GM19395 (cell line): ENCODE data around the gene ZMYM4.

ENCODE experiments used
- ATAC-seq: cut with Tn5 transposase; IDR thresholded peaks from one replicate; pipeline ENCODE4 v1.9.1; 2021; ENCODE audit warnings: mild to moderate bottlenecking, moderate library complexity; ENCODE audit not compliant: unreplicated experiment

ZMYM4 gene

DNA sequence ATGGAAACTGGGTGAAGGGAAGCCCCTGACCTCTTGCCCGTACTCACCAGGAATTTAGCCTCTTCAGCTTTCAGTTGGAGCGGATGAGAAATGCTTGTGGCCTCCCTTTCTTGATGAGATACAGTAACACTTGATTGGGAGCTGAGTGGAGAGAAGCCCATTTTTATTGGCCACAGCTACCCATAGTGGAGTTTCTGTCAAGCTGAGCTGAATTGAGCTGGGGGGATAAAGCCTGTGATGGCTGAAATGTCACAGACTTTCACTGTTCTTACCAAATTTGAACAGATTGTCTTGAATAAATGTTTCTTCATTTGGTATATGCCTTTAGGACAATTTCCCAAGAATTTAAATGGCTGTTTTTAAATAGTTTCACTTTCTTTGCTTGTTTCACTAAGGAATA is 125.9 kb downstream of the ZMYM4 start:
- no peak for ATAC-seq

DNA sequence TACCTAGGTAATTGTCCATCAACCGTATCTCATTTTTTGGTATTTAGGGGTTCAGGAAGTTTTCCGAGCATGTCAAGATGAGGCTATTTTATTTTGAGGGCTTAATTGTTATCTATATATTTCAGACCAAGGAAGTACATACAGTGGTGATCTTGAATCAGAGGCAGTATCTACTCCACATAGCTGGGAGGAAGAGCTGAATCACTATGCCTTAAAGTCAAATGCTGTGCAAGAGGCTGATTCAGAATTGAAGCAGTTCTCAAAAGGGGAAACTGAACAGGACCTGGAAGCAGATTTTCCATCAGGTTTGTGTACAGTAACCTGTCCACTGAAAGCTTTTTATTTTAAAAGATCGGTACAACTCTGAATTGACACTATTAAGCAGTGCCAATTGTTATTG is 130.2 kb downstream of the ZMYM4 start:
- ATAC-seq, result no peak

DNA sequence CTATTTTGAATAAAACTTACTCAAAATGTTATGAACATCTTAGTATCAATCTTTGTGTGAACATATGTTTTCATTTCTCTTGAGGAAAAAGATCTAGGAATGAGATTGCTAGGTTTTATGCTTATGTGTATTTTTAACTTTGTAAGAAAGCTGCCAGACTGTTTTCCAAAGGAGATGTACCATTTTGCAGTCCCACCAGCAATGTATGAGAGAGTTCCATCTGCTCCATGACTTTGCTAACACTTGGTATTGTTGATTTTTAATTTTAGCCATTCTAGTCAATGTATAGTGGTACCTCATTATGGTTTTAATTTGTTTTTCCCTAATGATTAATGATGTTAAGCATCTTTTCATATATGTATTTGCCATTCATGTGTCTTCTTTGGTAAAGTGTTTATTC is 132.5 kb downstream of the ZMYM4 start:
- ATAC-seq, result no peak

DNA sequence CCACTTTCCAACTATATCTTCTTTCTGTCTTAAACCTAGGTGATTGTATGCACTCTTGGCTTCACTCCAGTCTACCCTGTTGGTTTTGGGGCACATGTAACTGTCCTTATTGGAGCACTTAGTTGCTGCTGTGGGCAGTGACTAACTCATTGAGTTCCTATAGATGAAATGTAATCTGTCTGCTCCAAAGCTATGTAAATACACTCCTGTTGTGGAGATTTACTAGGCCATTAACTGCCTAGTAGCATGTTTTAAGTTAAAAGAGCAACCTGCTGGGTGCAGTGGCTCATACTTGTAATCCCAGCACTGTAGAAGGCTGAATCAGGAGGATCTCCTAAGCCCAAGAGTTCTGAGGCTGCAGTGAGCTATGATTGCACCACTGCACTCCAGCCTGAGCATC is 137.6 kb downstream of the ZMYM4 start:
- no peak for ATAC-seq

DNA sequence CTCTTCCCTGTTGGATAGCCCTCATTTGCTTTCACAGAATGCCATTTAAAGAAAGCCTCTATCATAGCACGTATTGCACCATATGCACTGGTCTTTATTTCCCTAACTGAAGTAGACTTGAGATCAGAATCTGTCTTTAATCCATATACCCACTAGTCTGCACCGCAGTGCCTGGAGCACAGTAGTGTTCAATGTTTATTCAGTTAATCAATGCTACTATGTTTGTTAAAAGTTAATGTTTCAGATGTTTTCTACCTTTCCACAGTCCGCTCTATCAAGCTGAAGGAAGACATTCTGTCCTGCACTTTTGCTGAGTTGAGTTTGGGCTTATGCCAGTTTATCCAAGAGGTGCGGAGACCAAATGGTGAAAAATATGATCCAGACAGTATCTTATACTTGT is 139.2 kb downstream of the ZMYM4 start:
- no peak for ATAC-seq

DNA sequence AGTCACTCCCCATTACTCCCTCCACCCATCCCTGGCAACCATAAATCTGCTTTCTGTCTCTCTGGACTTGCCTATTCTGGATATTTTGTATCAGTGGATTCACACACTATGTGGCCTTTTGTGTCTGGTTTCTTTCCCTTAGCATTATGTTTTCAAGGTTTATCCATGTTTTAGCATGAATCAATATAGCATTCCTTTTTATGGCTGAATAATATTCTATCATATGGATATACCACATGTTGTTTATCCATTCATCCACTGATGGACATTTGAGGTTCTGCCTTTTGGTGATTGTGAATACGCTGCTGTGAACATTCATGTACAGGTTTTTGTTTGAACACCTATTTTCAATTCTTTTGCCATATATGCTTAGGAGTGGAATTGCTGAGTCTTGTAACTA is 140.4 kb downstream of the ZMYM4 start:
- no peak for ATAC-seq

DNA sequence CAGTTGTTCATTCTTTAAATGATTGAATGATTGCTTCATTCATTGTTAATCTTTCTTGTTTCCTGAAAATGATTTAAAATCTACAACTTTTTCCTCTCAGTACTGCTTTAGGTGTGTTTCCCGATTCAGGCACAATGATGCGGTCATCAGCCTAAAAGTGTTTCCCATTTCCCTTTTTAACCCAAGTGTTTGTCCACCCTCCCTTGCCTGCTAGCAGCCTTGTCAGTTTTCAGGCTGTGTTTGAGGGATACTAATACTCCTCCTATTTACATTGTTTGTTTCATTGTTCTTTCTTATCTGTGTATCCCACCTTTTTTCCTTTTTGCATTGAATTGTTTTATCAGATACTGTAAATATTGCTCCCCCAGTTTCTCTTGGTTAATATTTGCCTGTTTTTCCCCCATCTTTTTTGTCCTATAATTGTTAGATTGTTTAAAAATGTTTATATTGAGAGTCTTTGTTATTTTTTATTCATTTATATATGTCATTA is 157.6 kb downstream of the ZMYM4 start:
- no peak for ATAC-seq

DNA sequence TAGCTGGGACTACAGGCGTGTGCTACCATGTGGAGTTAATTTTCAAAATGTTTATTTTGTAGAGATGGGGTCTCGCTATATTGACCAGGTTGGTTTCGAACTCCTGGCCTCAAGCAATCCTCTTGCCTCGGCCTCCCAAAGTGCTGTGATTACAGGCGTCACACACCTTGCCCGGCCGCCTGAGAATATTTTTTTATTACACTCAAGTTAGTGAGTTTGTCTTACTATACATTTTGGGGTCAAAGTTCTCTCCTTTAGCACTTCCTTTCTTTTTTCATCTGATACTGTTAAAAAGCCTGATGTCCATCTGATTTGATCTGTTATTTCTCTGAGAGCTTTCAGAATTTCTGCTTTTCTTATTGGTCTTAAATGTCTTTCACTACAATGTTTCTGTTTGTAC is 159.9 kb downstream of the ZMYM4 start:
- no peak for ATAC-seq

DNA sequence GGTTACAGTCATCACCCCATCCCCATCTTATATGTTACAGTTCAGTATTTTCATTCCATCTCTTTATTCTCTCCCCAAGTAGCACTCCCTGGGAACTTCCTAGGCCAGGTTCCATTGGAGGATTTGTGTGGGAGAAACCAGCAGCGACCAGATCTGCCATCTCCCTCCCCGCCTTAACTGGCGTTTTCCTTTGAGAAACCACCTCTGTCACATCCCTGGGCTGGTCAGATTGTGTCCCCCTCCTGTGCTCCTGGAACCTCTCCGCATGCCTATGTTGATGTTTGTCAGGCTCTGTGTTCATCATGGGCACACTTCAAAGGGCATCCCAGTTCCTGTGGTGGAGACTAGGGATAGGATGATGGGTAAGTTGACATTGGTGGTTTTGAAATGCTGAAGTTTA is 162.3 kb downstream of the ZMYM4 start:
- no peak for ATAC-seq

DNA sequence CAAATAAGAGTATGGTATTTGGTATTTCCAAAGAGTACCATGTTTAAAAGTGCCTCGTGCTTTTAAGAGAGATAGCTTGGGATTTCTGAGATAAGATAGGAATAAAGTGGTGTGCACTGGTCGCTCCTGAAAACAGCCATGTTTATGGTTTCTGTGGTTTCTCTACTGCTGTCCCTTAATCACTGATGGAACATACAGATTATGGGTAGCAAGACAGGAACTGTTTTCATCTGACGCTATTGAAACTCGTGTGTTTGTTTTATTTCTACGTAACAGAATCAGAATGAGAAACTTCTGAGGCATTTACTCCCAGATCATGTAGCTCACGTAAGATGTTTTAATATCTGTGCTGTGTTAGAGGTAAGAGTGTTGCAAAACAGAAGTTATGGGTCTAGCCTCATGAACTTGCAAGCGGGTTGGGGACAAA is 162.7 kb downstream of the ZMYM4 start:
- no peak for ATAC-seq

DNA sequence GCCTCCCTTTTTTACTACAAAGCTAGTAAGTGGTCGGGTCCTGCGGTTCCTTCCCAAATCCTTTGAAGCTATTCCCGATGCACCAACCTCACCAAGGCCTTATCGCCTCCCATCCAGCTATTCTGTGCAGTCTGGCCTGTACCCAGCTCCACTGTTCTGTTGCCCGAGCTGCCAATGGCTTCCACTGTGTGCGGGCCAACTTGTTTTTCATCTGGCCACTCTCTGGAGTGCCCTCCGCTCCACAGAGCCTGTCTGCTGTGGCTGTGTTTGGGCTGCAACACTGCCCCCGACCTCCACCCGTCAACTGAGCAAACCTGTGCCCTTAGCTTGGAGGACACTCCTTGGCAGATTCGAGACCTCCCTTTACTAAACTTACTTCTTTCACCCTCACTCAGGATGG is 163.7 kb downstream of the ZMYM4 start:
- no peak for ATAC-seq

DNA sequence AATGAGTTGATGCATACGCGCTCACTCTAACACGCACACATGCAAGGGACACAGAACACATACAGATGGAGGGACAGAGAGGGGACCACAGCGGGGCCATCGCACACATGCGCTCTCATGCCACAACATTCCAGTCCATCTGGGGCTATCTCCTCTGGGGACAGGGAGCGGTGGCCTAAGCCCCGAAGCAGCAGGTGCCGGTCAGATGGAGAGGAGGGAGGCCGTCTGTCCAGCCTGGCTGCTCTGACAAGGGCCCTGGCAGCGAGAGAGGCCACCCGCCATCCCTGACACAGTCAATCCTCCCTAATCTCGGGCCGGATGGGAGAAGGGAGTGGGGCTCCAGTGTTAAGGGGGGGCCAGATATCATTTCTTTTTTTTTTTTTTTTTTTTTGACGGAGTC is 165.2 kb downstream of the ZMYM4 start:
- ATAC-seq, result no peak

DNA sequence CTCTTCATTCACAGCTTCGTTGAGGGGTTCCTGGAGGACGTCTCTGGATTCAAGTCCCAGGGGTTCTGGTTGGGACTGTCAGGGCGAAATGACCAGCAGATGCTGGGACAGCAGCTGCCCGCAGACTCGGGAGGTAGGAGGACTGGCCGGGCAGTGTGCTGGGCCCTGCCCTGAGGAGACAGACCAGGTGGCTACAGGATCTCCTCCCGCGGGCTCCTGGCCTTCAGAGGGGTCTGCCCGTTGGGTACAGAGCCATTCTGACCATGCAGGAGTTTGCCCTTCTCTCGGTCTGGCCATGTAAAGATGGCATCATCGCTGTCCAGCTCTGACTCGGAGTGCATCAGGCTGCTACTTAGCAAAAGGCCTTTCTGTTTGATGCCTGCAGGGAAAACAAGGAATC is 166.2 kb downstream of the ZMYM4 start:
- ATAC-seq, result no peak

DNA sequence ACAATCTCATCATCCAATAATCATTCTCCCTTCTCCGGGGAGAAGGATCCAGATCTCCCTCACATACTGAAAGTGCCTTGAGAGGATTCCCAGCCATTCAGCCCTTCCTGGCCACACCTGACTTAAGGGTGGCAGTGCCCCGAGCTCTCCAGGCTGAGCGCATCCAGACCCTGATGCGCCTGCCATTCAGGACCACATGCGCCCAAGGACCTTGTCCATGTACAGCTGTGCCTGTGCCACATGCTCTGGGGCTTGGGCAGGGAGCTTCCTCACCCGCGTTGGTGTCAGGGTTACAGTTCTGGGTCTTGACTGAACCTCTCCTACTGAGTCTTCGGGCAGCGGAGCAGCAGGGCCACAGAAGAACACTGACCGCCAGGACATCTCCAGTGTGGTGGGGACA is 167.6 kb downstream of the ZMYM4 start:
- no peak for ATAC-seq

DNA sequence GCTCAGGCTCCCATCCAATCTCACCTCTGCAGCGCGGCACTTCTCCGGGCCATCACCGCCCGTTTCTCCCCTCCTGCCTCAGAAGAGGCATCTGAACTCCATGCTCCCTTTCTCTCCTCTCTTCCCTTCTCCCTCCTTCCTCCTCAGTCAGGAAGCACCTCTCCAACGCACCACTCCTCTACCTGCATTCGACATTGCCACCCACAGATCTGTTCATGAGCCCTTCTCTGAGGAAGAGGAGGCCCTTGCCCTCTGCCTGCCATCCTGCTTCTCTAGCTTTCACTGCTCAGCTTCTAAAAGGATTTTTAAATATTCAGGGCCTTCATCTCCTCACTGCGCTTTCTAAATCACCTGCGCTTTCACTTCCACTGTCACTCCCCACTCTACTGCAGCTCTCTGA is 168.7 kb downstream of the ZMYM4 start:
- no peak for ATAC-seq

DNA sequence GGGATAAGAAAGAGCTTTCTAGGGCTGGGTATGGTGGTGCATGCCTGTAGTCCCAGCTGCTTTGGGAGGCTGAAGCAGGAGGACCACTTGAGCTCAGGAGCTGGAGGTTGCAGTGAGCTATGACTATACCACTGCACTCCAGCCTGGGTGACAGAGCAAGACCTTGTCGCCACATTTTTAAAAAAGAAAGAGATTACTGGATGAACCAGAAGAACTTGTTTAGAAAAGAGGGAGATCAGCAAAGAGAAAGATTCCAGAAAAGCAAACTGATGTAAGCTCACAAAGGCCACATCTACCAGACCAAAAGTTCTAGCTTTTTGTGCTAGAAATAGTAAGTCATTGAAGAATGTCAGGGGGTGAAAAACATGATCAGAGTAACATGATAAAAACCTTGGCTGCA is 171.1 kb downstream of the ZMYM4 start:
- no peak for ATAC-seq

DNA sequence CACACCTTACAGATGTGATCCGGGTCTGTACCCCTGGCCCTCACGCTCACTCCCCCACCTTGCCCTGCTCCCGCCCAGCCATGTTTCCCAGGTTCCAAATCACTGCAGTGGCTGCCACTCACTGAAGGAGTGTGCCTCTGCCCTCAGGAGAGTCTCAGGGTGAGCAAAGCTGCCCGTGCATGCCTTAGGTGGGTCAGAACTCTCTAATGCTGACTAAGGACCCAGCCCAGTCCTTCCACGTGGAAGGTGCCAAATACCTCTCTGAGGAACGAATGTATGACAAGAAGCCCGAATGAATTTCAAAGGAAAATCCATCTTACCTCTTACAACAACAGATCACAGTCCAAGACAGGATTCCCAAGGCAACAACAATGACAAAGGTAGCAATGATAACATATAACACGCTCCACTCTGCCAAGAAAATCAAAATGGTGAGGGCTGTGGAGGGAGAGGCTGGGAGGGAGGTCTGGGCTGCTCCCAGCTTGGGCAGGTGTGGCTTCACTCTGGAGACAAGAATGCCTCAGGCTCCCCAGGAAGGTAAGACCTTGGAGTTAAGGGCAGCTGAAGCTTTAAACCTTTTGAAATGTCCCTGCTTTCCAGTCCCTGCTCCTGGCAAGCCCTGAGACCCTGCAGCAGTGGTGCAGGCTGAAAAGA is 173.5 kb downstream of the ZMYM4 start:
- no peak for ATAC-seq

DNA sequence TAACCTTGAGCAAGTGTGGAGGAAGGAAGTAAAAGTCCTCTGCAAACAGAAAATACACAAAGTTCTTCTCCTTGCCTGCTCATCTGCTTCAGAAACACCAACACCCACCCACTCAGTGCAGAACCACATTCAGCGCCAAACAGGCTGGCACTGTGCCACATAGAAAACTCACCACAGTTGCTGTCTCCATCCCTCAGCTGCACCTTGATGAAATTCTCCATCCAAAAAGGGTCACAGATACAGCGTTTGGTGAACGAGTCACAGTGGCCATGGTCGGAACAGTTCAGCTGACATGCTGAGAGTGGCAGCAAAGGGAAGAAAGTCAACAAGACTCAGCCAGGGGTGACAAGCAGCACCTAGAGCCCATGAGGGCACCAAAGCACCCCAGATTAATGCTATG is 174.2 kb downstream of the ZMYM4 start:
- no peak for ATAC-seq

DNA sequence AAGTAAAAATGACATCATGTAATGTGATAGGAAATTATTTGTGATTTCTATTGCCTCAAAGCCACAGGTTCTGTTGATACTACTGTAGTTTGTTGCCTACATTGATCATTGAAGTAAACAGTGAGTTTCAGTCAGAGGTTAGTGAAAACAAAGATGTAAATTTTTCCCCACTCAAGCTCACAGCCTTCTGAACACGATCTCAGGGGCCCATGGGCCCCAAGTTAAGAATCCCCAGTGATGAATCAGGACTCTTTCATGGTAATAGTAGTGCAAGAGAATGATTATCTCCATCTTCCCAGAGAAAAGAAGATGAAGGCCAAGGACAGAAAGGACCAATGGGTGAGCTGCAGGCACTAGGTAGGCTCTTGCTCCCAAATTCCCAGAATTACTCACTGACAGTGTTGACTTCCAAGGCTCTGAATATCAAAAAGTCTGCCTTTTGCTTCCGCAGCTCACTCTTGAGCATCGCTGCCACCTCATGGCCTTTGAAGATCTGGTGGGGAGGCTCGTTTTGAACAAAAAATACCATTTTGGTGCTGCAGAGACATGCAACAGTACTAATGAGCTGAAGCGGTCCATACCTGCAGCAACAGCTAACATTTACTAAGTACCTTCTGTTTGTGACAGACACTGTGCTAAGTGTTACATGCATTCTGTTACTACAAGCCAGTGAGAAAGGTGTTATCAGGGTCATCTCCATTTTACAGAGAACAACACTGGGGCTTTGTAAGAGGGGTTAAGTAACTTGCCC is 175.4 kb downstream of the ZMYM4 start:
- ATAC-seq, result no peak

DNA sequence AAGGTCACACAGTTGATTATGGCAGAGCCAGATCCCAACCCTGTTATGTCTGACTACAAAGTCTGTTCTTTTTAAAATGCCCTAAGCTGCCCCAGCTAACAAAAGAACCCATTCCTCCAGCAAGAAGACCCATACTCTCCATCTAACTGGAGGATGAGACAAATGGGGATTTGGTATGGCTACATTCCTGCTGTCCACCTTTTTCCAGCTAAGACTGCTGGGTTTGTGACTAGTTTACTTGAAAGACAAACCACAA is 175.9 kb downstream of the ZMYM4 start:
- ATAC-seq, result no peak

DNA sequence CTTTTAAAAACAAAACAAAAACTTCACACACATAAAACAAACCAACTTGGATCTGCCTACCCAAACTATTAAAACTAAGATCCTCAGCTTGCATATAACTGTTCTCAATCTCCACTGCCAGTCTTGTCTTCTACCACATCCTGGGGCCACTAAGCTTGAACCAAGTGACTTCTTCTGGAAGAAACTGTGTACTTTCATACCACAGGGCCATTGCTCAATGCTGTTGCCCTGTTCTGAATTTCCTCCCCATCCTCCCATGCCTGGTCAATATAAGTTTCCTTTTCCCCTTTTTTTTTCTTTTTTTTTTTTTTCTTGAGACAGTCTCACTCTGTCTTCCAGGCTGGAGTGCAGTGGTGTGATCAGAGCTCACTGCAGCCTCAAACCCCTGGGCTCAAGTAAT is 178.8 kb downstream of the ZMYM4 start:
- no peak for ATAC-seq

DNA sequence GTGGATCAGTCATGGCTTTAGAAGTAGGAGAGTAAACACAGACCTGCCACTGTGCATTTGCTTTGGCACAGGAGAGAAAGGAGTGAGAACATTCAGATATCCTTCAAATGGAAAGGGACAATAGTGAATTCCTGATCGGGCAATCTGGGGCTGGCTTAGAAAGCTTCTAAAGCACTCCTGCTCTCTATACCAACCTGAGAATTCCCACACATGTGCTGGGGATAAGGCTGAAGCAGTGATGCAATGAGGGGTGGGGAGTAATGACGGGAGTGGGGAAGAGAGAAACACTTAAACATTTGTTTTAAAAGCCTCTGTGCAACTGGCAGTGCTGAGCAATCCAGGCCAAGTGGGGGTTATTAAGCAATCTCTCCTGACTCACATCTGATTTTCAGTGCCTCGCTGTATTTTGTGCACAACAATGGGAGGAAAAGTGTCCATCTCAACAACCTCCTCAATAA is 179.9 kb downstream of the ZMYM4 start:
- no peak for ATAC-seq
